Fibroblast of mammary gland (primary cell): Measurements from ENCODE around the gene CD40.

Experiments used
- DNase-seq: peaks from one replicate; pipeline ENCODE4 v3.0.0-alpha.2; 2010; ENCODE audit warnings: low read depth
- H3K4me3 ChIP-seq: 2 replicates; pipeline ENCODE4 v1.5.1; 2011; ENCODE audit warnings: low read depth, mild to moderate bottlenecking, low read length, moderate library complexity; ENCODE audit not compliant: control insufficient read depth
- CTCF ChIP-seq: conservative IDR thresholded peaks from 2 replicates; pipeline ENCODE4 v1.5.1; 2011; ENCODE audit warnings: low read depth, low read length, inconsistent platforms; ENCODE audit not compliant: control insufficient read depth, insufficient read depth

The CD40 gene

GRCh38 chr20:46114449-46114848, 3.7 kb upstream of the CD40 start:
- H3K4me3 ChIP-seq, result no peak overlapping the region
- no peak for TF ChIP-seq CTCF
- no peak for DNase-seq

GRCh38 chr20:46118481-46119020, 437 bp downstream of the CD40 start:
- peak; percentile 8 for DNase-seq
- no peak for TF ChIP-seq CTCF
- peak overlapping the region; percentile 47 for H3K4me3 ChIP-seq

- no peak overlapping the region for H3K4me3 ChIP-seq
- no peak for DNase-seq
- TF ChIP-seq CTCF, result no peak
Measured at GRCh38 chr20:46119028-46119546, 973 bp downstream of the CD40 start.

- no peak for TF ChIP-seq CTCF
- no peak for DNase-seq
- no peak overlapping the region for H3K4me3 ChIP-seq
Measured at GRCh38 chr20:46119547-46119946, 1.4 kb downstream of the CD40 start.

- TF ChIP-seq CTCF, result no peak
- no peak overlapping the region for H3K4me3 ChIP-seq
Measured at GRCh38 chr20:46120136-46120535, 2.0 kb downstream of the CD40 start.

GRCh38 chr20:46121184-46121930, 3.2 kb downstream of the CD40 start:
- peak; percentile 10 for DNase-seq
- no peak for TF ChIP-seq CTCF
- no peak overlapping the region for H3K4me3 ChIP-seq

More at GRCh38 chr20:46120136-46120535, 2.0 kb downstream of the CD40 start:
- DNase-seq, result no peak
